Daoy (cell line): ENCODE results near the gene PLSCR4. TPM values are rescaled to one million over a fixed set of nuclear protein-coding genes. Genes with fewer than 3 reads are reported as not detected.

Experiments used
- DNase-seq: peaks from one replicate; pipeline ENCODE4 v3.0.0-alpha.2; 2015; ENCODE audit warnings: low read depth
- total RNA-seq: library from RNA; depleted of rRNA; stranded (reverse); fragments of >200 nt; shearing (Covaris generic); gene quantifications from 2 replicates; pipeline ENCODE4 v1.2.3, GENCODE V29; 2014

PLSCR4 gene
- total RNA-seq, 1 experiment from 2014 or later = 2.1 TPM

- DNase-seq = no peak
Observed at GRCh38 chr3:146195030-146195429, 55.9 kb downstream of the PLSCR4 start.

- DNase-seq = no peak
Observed at GRCh38 chr3:146191051-146191450, 59.9 kb downstream of the PLSCR4 start.

- peak; percentile 46 for DNase-seq
Observed at GRCh38 chr3:146189519-146190173, 61.3 kb downstream of the PLSCR4 start.

GRCh38 chr3:146187334-146187950 lies 63.5 kb downstream of the PLSCR4 start:
- DNase-seq = peak; percentile 23

GRCh38 chr3:146184241-146185015 lies 66.5 kb downstream of the PLSCR4 start:
- peak; percentile 54 for DNase-seq

- no peak for DNase-seq
Observed at GRCh38 chr3:146181216-146181615, 69.7 kb downstream of the PLSCR4 start.

GRCh38 chr3:146180376-146180775 lies 70.5 kb downstream of the PLSCR4 start:
- no peak for DNase-seq

GRCh38 chr3:146178006-146178689 lies 72.8 kb downstream of the PLSCR4 start:
- no peak for DNase-seq

GRCh38 chr3:146177519-146177918 lies 73.4 kb downstream of the PLSCR4 start:
- no peak for DNase-seq

GRCh38 chr3:146177072-146177471 lies 73.8 kb downstream of the PLSCR4 start:
- no peak for DNase-seq

GRCh38 chr3:146172586-146172985 lies 78.3 kb downstream of the PLSCR4 start:
- DNase-seq = no peak

GRCh38 chr3:146170591-146170990 lies 80.3 kb downstream of the PLSCR4 start:
- no peak for DNase-seq

GRCh38 chr3:146169891-146170290 lies 81.0 kb downstream of the PLSCR4 start:
- DNase-seq = no peak

GRCh38 chr3:146166826-146167225 lies 84.1 kb downstream of the PLSCR4 start:
- DNase-seq = peak; percentile 59

- DNase-seq = peak; percentile 72
Observed at GRCh38 chr3:146166415-146166821, 84.5 kb downstream of the PLSCR4 start.

GRCh38 chr3:146165877-146166276 lies 85.0 kb downstream of the PLSCR4 start:
- no peak for DNase-seq

- DNase-seq = peak; percentile 57
Observed at GRCh38 chr3:146164971-146165769, 85.7 kb downstream of the PLSCR4 start.

- DNase-seq = no peak
Observed at GRCh38 chr3:146164506-146164905, 86.4 kb downstream of the PLSCR4 start.

GRCh38 chr3:146164071-146164470 lies 86.8 kb downstream of the PLSCR4 start:
- peak; percentile 36 for DNase-seq

GRCh38 chr3:146163584-146163983 lies 87.3 kb downstream of the PLSCR4 start:
- DNase-seq = peak; percentile 75

GRCh38 chr3:146162561-146162960 lies 88.3 kb downstream of the PLSCR4 start:
- DNase-seq = peak; percentile 20
